ENCODE data around the gene CCBE1. TPM values are rescaled to one million over a fixed set of nuclear protein-coding genes. Genes with fewer than 3 reads are reported as not detected.
"Not testable (repeated sequence)": the region's sequence is repeated elsewhere in the genome, so short reads cannot be mapped to it uniquely, and the experiment has no call there.

CCBE1 gene
- total RNA-seq, 2 experiments from 2014 or later, result not detected

- POLR2A ChIA-PET, result no interaction called here
- CTCF ChIA-PET, result no interaction called here
- Mint-ChIP-seq H3K27me3 (no peaks in the 10 kb centered on the region), H3K9me3 (no peaks in the 10 kb centered on the region), H3K4me3 (no peak overlapping the region), H3K4me1 (no peaks in the 10 kb centered on the region), H3K27ac (no peak overlapping the region), H3K36me3 (ENCODE audit: low read depth) (no peaks in the 10 kb centered on the region)
- DNase-seq, result no peak
Observed at GRCh38 chr18:59651071-59651470, 46.2 kb downstream of the CCBE1 start.

- Mint-ChIP-seq H3K27me3 (no peaks in the 10 kb centered on the region), H3K9me3 (no peaks in the 10 kb centered on the region), H3K36me3 (ENCODE audit: low read depth) (no peaks in the 10 kb centered on the region), H3K27ac (no peak overlapping the region), H3K4me1 (no peaks in the 10 kb centered on the region), H3K4me3 (no peak overlapping the region)
- CTCF ChIA-PET, result no interaction called here
- no peak for DNase-seq
- POLR2A ChIA-PET, result no interaction called here
Observed at GRCh38 chr18:59650266-59650820, 46.9 kb downstream of the CCBE1 start.

- H3K4me3 Mint-ChIP-seq, result no peak overlapping the region
- no peaks in the 10 kb centered on the region for H3K4me1 Mint-ChIP-seq
- no peaks in the 10 kb centered on the region for H3K27me3 Mint-ChIP-seq
- no peak overlapping the region for H3K27ac Mint-ChIP-seq
- no peaks in the 10 kb centered on the region for H3K9me3 Mint-ChIP-seq
- no peak for DNase-seq
- ChIA-PET POLR2A (no interaction called here), CTCF (no interaction called here)
- no peaks in the 10 kb centered on the region for H3K36me3 Mint-ChIP-seq (ENCODE audit: low read depth)
Observed at GRCh38 chr18:59649591-59649990, 47.6 kb downstream of the CCBE1 start.

GRCh38 chr18:59648469-59648868 lies 48.8 kb downstream of the CCBE1 start:
- H3K27ac Mint-ChIP-seq; CTCF ChIA-PET; POLR2A ChIA-PET; H3K36me3 Mint-ChIP-seq (ENCODE audit: low read depth); H3K4me1 Mint-ChIP-seq; H3K9me3 Mint-ChIP-seq; H3K4me3 Mint-ChIP-seq; H3K27me3 Mint-ChIP-seq; DNase-seq: not testable (repeated sequence)

- Mint-ChIP-seq H3K4me3 (no peak overlapping the region), H3K27me3 (no peaks in the 10 kb centered on the region), H3K27ac (no peak overlapping the region), H3K9me3 (no peaks in the 10 kb centered on the region), H3K36me3 (ENCODE audit: low read depth) (no peaks in the 10 kb centered on the region), H3K4me1 (no peaks in the 10 kb centered on the region)
- DNase-seq, result no peak
- ChIA-PET POLR2A (no interaction called here), CTCF (no interaction called here)
Observed at GRCh38 chr18:59646963-59647307, 50.3 kb downstream of the CCBE1 start.

- no peaks in the 10 kb centered on the region for H3K27me3 Mint-ChIP-seq
Observed at GRCh38 chr18:59646228-59646962, 50.8 kb downstream of the CCBE1 start.

GRCh38 chr18:59643740-59644139 lies 53.5 kb downstream of the CCBE1 start:
- Mint-ChIP-seq H3K36me3 (ENCODE audit: low read depth) (no peaks in the 10 kb centered on the region), H3K9me3 (no peaks in the 10 kb centered on the region), H3K27ac (no peak overlapping the region), H3K4me1 (no peaks in the 10 kb centered on the region), H3K4me3 (no peak overlapping the region), H3K27me3 (no peaks in the 10 kb centered on the region)
- POLR2A ChIA-PET, result no interaction called here
- CTCF ChIA-PET, result interaction anchor here (0.6 kb wide), 1 partner anchor 139 kb away, joined by 5 read pairs; no protein-coding TSS in a partner anchor
- no peak for DNase-seq

More at GRCh38 chr18:59646228-59646962, 50.8 kb downstream of the CCBE1 start:
- no peak overlapping the region for H3K27ac Mint-ChIP-seq
- no peaks in the 10 kb centered on the region for H3K4me1 Mint-ChIP-seq
- H3K9me3 Mint-ChIP-seq, result no peaks in the 10 kb centered on the region
- no peaks in the 10 kb centered on the region for H3K36me3 Mint-ChIP-seq (ENCODE audit: low read depth)
- CTCF ChIA-PET, result no interaction called here
- POLR2A ChIA-PET, result no interaction called here
- DNase-seq, result no peak
- H3K4me3 Mint-ChIP-seq, result no peak overlapping the region

- no peak for DNase-seq
- H3K36me3 Mint-ChIP-seq (ENCODE audit: low read depth), result no peaks in the 10 kb centered on the region
- H3K4me1 Mint-ChIP-seq, result no peaks in the 10 kb centered on the region
- no peaks in the 10 kb centered on the region for H3K27me3 Mint-ChIP-seq
- POLR2A ChIA-PET, result no interaction called here
- no peak overlapping the region for H3K4me3 Mint-ChIP-seq
- H3K9me3 Mint-ChIP-seq, result no peaks in the 10 kb centered on the region
- CTCF ChIA-PET, result interaction anchor here (1.3 kb wide), 1 partner anchor 9 kb away, joined by 4 read pairs; no protein-coding TSS in a partner anchor
- H3K27ac Mint-ChIP-seq, result no peak overlapping the region
Observed at GRCh38 chr18:59640721-59641120, 56.5 kb downstream of the CCBE1 start.

- no peaks in the 10 kb centered on the region for H3K9me3 Mint-ChIP-seq
- H3K4me3 Mint-ChIP-seq, result no peak overlapping the region
- ChIA-PET CTCF (no interaction called here), POLR2A (no interaction called here)
- no peaks in the 10 kb centered on the region for H3K27me3 Mint-ChIP-seq
- H3K27ac Mint-ChIP-seq, result no peak overlapping the region
- no peaks in the 10 kb centered on the region for H3K36me3 Mint-ChIP-seq (ENCODE audit: low read depth)
- no peak for DNase-seq
- H3K4me1 Mint-ChIP-seq, result no peaks in the 10 kb centered on the region
Observed at GRCh38 chr18:59639821-59640220, 57.4 kb downstream of the CCBE1 start.

GRCh38 chr18:59639136-59639535 lies 58.1 kb downstream of the CCBE1 start:
- Mint-ChIP-seq H3K27me3 (no peaks in the 10 kb centered on the region), H3K27ac (no peak overlapping the region), H3K4me1 (no peaks in the 10 kb centered on the region), H3K36me3 (ENCODE audit: low read depth) (no peaks in the 10 kb centered on the region), H3K9me3 (no peaks in the 10 kb centered on the region), H3K4me3 (no peak overlapping the region)
- ChIA-PET CTCF (no interaction called here), POLR2A (no interaction called here)
- DNase-seq, result no peak

- DNase-seq, result no peak
- Mint-ChIP-seq H3K27me3 (no peaks in the 10 kb centered on the region), H3K27ac (no peak overlapping the region), H3K4me3 (no peak overlapping the region), H3K4me1 (no peaks in the 10 kb centered on the region), H3K9me3 (peaks cover 3% of the 10 kb centered on the region), H3K36me3 (ENCODE audit: low read depth) (no peaks in the 10 kb centered on the region)
- POLR2A ChIA-PET, result no interaction called here
- CTCF ChIA-PET, result no interaction called here
Observed at GRCh38 chr18:59633961-59634485, 63.2 kb downstream of the CCBE1 start.

GRCh38 chr18:59633317-59633716 lies 63.9 kb downstream of the CCBE1 start:
- ChIA-PET POLR2A (no interaction called here), CTCF (no interaction called here)
- Mint-ChIP-seq H3K4me3 (no peak overlapping the region), H3K27me3 (no peaks in the 10 kb centered on the region), H3K9me3 (peaks cover 3% of the 10 kb centered on the region), H3K27ac (no peak overlapping the region), H3K4me1 (no peaks in the 10 kb centered on the region), H3K36me3 (ENCODE audit: low read depth) (no peaks in the 10 kb centered on the region)
- no peak for DNase-seq

GRCh38 chr18:59631583-59632181 lies 65.5 kb downstream of the CCBE1 start:
- H3K4me1 Mint-ChIP-seq, result no peaks in the 10 kb centered on the region
- H3K27me3 Mint-ChIP-seq, result no peaks in the 10 kb centered on the region
- no peak overlapping the region for H3K27ac Mint-ChIP-seq
- CTCF ChIA-PET, result interaction anchor here (0.5 to 1.6 kb wide), 3 partner anchors 9 to 192 kb away, joined by 4 to 11 read pairs (median 4); no protein-coding TSS in a partner anchor
- H3K9me3 Mint-ChIP-seq, result peaks cover 3% of the 10 kb centered on the region
- POLR2A ChIA-PET, result no interaction called here
- H3K36me3 Mint-ChIP-seq (ENCODE audit: low read depth), result no peaks in the 10 kb centered on the region
- no peak overlapping the region for H3K4me3 Mint-ChIP-seq
- no peak for DNase-seq

- H3K9me3 Mint-ChIP-seq, result peaks cover 3% of the 10 kb centered on the region
- CTCF ChIA-PET, result interaction anchor here (0.6 to 0.7 kb wide), 2 partner anchors 972 to 1536 kb away, joined by 3 read pairs; no protein-coding TSS in a partner anchor
- H3K4me3 Mint-ChIP-seq, result no peak overlapping the region
- no peaks in the 10 kb centered on the region for H3K36me3 Mint-ChIP-seq (ENCODE audit: low read depth)
- no peak overlapping the region for H3K27ac Mint-ChIP-seq
- no peaks in the 10 kb centered on the region for H3K27me3 Mint-ChIP-seq
- DNase-seq, result no peak
- POLR2A ChIA-PET, result no interaction called here
- no peaks in the 10 kb centered on the region for H3K4me1 Mint-ChIP-seq
Observed at GRCh38 chr18:59629894-59630293, 67.3 kb downstream of the CCBE1 start.
